ENCODE results near the gene NINJ1.

GRCh38 chr9:93084471-93084881 lies 49.6 kb downstream of the NINJ1 start:
- TF ChIP-seq POLR2A (IDR thresholded peaks at IDR 0.05): no peak
- TF ChIP-seq, protein P1, sequence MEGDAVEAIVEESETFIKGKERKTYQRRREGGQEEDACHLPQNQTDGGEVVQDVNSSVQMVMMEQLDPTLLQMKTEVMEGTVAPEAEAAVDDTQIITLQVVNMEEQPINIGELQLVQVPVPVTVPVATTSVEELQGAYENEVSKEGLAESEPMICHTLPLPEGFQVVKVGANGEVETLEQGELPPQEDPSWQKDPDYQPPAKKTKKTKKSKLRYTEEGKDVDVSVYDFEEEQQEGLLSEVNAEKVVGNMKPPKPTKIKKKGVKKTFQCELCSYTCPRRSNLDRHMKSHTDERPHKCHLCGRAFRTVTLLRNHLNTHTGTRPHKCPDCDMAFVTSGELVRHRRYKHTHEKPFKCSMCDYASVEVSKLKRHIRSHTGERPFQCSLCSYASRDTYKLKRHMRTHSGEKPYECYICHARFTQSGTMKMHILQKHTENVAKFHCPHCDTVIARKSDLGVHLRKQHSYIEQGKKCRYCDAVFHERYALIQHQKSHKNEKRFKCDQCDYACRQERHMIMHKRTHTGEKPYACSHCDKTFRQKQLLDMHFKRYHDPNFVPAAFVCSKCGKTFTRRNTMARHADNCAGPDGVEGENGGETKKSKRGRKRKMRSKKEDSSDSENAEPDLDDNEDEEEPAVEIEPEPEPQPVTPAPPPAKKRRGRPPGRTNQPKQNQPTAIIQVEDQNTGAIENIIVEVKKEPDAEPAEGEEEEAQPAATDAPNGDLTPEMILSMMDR (IDR thresholded peaks at IDR 0.05 in 4 of 5, conservative IDR thresholded peaks at IDR 0.05 in 1 of 5): no peak
